HG02973 (cell line): ENCODE measurements around the gene TCF25.
"Not testable (repeated sequence)": the region's sequence is repeated elsewhere in the genome, so short reads cannot be mapped to it uniquely, and the experiment has no call there.

Experiments
- ATAC-seq: cut with Tn5 transposase; IDR thresholded peaks from one replicate; pipeline ENCODE4 v1.9.1; 2021; ENCODE audit warnings: moderate library complexity; ENCODE audit not compliant: unreplicated experiment

Gene TCF25

DNA sequence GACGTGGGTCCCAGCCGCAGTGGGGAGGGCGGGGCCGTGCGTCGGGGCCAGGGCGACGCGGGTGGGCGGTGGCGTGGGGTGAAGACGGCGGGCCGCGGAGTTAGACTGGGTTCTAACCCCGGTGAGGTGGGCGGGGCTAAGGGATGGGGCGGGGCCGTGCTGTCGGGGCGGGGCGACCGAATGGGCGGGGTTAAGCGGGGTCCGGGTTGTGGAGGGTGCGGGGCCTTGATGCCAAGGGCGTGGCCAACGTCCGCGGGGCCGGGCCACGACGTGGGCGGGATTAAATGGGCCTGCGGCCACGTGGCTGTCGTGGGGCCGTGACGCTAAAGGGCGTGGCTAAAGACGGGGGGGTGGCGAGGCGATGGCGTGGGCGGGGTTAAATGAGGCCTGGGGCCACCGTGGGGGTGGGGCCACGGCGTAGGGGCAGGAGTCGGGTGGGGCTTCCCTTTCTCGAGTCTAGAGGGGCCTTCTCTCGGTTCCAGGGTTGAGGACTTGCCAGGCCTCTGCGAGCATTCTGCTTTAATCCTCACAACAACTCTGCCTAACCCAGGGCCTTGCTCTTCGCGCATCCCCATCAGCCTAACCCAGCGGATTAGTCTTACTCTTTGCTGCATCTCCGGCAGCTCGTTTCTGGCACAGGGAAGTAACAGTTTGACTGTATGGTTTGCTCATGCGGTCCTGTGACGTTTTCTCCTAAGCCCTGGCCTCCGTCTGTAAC lies 739 bp downstream of the TCF25 start:
- peak; percentile 68 for ATAC-seq

DNA sequence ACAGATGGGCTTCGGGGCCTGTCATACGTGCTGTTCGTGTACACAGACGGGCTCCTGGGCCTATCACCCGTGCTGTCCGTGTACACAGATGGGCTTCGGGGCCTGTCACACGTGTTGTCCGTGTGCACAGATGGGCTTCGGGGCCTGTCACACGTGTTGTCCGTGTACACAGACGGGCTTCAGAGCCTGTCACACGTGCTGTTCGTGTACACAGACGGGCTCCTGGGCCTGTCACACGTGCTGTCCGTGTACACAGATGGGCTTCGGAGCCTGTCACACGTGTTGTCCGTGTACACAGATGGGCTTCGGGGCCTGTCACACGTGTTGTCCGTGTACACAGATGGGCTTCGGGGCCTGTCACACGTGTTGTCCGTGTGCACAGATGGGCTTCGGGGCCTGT lies 5.7 kb downstream of the TCF25 start:
- ATAC-seq, result not testable (repeated sequence)

DNA sequence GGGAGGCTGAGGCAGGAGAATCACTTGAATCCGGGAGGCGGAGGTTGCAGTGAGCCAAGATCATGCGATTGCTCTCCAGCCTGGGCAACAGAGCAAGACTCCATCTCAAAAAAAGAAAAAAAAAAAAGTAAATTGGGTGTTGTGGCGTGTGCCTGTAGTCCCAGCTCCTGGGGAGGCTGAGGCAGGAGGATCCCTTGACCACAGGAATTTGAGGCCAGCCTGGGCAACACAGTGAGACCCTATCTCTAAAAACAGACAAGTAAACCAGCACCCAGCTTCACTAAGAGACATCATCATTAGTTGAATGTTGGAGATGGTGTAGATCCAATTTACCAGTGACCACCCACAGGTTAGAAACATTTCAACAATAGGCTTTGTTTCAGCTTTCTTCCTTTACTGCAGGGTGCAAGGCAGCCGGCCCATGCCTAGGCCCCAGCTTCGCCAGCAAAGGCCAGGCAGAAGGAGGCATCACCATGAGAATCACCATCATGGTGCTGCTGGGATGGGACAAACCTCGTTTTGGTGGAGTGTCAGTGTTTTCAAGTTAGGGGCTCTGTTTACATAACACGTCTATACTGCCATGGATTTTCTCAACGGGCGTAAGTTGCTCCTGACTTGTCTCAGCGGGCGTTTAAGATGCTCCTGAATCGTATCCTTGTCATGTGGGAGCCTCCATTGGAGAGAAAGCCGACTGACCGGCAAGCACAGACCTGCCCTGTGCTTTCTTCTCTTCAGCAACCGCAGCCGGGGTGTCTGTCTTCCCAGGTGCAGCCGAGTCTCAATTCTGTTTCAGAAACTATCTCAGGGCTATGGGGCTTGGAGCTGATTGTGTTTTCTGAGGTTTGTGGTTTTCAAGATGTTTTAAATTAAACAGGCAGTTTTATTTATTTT lies 7.3 kb downstream of the TCF25 start:
- ATAC-seq, result no peak

DNA sequence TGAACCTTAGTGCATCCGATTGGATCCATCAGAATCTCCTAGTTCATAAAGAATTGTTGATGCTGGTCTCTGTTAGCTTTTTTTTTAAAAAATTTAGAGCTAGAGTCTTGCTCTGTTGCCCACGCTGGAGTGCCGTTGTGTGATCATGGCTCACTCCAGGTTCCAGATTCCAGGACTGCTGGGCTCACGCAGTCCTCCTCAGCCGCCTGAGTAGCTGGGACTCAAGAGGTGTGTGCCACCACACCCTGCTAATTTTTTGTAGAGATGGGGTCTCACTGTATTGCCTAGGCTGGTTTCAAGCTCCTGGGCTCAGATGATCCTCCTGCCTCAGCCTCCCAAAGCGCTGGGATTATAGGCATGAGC lies 8.0 kb downstream of the TCF25 start:
- ATAC-seq, result no peak

DNA sequence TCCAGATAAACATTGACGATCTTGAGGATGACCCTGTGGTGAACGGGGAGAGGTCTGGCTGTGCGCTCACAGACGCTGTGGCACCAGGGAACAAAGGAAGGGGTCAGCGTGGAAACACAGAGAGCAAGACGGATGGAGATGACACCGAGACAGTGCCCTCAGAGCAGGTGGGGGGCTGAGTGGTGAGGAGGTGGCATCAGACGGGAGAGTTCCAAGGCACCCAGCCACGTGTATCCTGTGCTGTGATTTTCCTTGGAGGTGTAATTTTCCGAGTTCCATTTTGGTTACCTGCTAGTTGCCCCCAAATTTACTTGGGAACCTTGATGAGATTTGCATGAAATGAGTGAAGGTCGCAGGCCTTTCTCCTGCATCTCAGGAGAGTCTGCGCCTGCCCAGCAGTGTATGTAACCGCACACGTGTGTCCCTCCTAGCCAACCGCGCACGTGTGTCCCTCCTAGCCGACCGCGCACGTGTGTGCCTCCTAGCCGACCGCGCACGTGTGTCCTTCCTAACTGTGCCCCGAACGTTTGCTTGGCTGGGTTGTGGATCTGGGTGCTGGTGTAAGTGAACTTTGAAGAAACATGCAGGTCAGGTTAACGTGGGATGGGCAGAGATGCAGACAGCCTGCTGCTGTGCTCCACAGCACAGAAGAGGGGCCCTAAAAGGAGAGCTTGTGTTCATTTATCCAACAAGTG lies 10.1 kb downstream of the TCF25 start:
- no peak for ATAC-seq

DNA sequence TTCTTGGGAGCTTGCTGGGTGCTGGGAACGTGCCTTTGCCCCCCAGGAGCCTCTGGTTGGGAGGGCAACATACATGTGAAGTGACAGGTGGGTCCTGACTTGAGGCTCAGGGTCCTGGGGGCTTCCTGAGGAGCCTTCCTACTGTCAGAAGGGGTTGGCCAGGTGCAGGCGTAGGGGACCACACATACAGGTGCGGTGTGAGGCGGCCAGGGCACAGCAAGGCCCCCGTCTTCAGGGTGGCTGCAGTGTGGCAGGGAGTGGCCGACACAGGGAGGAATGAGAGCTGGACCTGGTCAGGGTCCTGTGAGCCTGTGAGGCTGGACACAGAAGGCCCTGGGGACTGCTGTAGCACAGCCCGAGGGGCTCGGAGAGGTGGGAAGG lies 10.6 kb downstream of the TCF25 start:
- ATAC-seq, result no peak

DNA sequence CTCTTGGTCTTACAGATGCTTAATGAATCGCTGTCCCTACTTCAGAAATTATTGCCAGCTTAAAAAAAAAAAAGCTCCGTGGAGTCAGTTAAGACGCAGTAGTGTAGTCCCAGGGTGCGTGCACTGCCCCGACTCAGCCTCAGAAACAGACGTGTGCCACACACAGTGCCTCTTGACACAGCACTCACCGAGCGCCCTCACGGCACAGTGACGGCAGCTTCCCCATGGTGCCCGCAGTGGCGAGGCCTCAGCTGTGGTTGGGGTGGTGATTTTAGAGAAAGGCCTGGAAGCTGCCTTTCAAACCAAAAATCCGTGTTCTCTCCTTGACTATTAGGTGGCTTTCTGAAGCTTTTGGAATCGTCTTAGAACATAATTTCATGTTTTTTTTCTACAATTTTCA lies 13.9 kb downstream of the TCF25 start:
- no peak for ATAC-seq

DNA sequence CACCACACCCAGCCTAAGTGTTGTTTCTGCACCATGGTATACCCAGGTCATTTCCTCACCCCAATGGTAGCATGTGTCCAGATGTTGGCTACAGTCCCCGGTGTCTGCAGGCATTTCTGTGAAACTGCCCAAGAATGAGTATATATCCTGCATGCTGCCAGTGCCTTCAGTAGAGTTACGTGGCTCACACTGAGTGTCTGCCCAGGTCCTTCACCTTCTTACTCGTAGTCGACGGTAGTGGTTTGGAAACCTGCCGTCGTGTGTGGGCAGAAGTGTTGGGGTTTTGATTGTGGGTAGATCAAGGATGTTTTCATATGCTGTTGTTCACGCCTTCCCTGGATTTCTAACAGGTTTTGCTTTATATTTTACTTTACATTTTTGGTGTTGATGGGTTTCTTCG lies 16.8 kb downstream of the TCF25 start:
- ATAC-seq, result no peak

DNA sequence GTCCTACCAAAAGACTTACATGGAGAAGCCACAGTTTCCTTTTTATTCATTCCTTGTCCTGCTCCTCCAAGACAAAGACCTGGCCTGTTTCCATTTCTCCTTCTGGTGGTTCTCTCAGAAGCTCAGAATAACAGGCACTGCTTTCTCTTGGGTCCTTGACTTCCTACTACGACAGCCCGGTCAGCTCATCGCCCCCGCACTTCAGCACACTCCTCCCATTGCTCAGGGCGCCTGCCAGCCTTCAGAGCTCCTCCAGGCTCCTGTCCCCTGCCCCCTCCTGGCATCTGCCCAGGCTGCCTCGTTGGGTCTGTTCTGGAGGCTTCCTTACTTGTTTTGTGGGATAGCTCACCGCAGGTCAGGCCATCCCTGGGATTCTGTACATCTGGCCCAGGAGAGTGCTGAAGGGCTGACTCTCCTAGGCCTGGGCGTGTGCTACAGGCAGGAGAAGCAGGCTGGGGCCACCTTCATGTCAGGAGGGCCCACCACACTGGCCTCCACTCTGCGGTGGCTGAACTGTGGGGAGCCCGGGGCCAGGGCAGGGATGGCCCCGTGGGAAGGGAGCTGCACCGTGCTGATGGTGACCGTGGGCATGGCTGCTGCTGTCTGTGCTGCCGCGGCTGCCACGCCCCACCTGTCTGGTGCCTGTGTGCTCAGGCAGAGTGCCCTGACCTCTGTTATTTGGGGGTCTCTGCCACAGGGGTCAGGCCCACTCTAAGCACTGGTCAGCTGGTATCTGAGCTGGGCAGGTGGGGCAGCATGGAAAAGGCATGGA lies 17.7 kb downstream of the TCF25 start:
- no peak for ATAC-seq

DNA sequence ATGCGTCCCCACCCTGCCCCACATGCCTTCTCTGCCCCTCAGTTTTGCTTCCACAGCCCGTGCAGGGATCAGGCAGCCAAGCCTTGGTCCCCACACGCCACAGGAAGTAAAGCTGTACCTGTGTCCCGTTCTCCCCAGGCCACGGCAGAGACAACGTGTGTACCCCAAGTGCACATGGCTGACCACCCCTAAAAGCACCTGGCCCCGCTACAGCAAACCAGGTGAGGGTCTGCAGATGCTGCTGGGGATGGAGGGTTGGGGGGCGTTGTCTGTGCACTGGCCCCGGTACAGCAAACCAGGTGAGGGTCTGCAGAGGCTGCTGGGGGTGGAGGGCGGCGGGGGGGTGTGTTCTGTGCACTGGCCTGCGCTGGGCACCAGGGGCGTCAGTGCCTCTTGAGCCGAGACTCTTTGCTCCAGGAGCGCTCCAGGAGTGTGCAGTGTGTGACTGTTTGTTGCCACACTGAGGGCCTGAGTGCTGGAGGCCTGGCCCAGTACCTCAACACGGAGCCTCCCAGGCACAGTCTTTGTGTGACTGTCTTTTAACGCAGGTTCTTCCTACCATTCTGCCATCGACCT lies 18.8 kb downstream of the TCF25 start:
- ATAC-seq, result no peak

DNA sequence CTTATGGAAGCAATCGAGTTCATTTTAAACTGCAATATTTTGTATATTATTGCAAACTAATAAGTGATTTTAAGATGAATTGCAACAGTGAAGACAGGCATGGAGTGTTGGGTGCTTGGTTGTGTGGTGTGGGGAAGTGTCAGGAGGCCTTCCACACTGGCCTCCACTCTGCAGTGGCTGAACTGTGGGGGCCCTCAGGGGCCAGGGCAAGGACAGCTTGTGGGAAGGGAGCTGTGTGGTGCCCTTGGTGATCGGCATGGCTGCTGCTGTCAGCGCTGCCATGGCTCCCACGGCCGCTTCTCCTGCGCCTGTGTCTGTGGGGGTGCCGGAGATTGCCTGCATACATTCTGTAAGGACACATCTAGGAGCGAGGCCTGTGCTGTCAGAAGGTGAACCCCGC lies 19.2 kb downstream of the TCF25 start:
- no peak for ATAC-seq

DNA sequence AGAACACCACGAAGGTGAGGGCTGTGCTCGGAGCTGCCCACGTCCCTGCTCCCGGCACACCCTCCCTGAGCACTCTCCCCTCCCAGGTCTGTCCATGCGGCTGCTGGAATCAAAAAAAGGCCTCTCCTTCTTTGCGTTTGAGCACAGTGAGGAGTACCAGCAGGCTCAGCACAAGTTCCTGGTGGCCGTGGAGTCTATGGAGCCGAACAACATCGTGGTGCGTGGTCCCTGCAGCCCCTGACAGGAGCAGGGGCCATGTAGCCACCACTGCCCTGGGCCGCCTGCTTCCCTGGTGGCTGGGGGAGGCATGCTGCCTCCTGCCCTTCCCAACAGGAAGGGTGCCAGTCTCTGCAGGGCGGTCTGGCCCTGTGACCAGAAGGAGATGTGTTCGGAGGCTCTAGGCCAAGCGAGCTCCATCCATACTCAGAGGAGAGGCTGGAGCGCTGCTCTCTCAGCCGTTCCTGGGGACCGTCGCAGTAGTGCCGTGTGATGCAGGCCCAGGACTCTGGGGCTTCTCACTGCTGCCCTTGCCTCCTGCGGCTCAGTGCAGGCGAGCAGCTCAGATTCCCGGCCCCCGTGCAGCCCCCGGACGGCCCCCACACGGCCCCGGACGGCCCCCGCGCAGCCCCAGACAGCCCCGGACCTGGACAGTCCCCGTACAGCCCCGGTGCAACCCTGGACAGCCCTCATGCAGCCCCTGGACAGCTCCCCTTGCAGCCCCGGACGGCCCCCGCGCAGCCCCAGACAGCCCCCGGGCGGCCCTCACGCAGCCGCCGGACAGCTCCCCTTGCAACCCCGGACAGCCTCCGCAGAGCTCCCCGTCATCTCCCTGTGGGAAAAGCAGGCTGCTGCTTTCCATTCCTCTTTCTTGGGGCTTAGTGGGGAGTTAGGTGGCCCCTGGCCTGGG lies 20.5 kb downstream of the TCF25 start:
- no peak for ATAC-seq

DNA sequence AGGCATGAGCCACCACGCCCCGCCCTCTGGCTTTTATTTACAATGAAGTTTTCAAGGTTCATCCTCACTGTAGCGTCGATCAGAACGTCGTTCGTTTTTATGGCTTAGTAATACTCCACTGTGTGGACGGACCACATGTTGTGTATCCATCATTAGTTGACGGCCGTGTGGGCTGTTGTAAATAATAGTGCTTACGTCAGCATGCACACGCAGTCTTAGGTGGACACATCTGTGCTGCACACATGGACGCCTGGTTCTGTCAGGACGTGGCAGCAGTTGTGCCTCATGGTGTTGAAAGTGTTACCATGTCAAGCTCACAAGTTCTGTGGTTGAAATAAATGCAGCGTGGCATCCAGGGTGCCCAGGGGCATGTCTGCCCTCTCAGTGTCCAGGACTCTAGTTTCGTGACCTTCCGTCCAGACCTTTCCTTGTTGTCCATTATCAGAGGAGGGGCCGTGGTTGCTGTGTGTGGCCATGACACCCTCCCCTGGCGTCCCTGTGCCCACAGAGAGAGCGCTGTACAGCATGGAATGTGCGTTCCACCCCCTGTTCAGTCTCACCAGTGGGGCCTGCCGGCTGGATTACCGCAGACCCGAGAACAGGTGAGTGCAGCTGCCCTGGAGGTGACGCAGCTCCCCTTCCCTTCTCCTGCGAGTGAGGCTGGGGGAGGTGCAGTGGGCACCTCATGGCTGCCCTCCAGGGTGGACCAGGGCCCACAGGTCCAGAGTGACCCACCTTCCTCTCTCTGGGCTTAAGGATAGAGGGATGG lies 22.3 kb downstream of the TCF25 start:
- ATAC-seq, result no peak

DNA sequence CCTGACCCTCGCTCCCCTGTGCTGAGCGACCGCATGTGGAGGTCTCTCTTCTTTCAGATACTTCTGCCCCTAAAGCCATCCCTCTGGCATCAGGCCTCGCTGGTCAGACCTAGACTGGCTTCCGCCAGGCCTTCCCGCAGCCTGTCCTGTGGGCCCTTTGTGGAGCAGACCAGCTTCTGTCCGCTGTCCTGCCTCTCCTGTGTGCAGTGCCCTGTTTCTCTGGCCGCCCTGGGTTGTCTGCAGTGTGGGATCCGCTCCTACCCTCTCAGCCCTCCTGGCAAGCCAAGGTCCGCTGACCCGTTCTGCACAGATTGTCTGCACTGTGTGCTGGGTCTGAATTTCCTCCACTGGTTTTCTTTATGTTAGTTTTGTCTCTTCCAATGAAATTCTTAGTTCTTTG lies 23.8 kb downstream of the TCF25 start:
- ATAC-seq, result no peak

DNA sequence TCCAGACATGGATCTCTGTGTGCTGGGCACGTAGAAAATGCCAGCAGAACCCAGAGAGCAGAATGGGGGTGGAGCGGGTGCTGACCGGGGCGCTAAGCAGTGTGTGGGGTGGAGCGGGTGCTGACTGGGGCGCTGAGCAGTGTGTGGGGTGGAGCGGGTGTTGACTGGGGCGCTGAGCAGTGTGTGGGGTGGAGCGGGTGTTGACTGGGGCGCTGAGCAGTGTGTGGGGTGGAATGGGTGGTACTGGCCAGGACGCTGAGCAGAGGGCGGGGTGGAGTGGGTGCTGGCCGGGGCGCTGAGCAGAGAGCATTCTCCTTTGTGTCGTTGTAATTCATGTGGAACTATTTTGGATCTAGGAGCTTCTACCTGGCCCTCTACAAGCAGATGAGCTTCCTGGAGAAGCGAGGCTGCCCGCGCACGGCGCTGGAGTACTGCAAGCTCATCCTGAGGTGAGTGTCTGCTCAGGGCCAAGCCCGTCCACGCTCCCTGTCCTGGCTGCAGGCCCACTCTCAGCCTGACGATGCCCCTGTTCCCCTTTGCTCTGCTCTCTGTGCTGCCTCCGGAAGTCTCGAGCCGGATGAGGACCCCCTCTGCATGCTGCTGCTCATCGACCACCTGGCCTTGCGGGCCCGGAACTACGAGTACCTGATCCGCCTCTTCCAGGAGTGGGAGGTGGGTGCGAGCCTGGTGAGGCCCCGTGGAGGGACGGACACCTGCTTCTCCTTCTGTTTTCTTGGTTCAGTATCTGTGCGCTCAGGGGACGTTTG lies 25.0 kb downstream of the TCF25 start:
- no peak for ATAC-seq

DNA sequence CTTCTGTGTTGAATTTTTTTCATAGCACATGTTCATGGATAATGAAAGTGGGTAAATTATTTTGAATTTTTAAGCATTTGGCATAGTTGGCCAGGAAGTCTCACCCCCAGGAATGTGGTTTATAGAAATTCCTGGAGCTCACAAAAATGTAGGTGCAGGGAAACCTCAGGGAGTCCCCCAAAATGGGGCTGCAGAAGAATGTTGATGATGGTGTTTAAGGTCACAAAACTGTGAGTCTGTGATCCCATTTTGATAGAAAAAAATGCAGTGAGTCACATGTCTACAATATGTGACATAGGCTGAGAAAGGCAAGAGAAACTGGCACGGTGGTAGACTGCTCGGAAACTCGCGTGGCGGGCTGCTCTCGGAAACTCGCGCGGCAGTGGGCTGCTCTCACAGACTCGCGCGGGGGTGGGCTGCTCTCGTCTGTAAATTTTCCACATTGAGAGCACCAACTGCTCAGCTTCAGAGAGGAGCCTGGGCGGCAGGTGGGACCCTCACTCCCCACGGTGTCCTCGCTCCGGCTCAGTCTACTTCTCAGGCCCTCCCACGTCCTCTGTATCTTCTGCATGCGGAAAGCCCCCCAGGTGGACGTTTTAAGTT lies 26.6 kb downstream of the TCF25 start:
- ATAC-seq, result no peak

DNA sequence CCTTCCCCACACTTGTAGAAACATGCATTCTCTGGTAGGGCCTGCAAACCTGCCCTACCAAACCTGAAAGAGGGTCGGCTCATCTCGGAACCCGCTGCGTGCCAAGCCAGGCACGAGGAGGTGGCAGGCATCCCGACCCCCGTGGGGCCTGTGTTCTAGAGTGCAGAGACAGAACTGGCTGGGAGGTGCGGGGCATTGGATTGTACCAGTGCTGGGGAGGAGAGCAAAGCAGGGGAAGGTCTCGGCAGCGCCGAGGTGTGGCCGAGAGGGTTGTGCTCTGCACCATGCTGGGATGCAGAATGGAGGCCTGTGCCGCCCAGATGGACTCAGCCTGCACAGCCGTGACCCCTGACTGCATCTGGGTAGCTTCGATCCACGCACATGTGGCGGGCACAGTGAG lies 27.5 kb downstream of the TCF25 start:
- ATAC-seq, result no peak

DNA sequence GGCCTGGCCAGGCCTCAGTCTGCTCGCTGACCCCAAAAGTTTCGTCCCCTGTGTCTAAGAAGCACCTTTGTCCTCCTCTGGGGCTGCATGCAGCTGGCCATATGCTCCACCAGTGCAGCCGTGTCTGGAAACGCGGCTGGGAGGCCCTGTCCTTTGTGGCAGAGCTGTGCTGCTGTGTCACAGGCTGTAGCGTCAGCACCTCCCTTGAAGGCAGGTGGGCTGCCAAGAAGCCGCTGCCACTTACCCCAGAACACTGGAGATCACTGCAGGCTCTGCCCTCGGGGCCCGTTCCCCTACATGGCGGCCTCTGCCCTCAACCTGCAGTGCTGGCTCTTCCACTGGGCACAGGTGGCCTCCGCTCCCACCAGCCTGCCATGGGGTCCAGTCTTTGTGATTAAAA lies 29.6 kb downstream of the TCF25 start:
- no peak for ATAC-seq
